AG04449 (cell line): ENCODE results near the gene CDC42EP1.
"Not testable (repeated sequence)": the region's sequence is repeated elsewhere in the genome, so short reads cannot be mapped to it uniquely, and the experiment has no call there.

Source experiments
- CTCF ChIA-PET: fragments of 350-600 bp; formaldehyde crosslinking; extraction: SDS; loops from one replicate; lab custom pipeline; 2021; ENCODE audit warnings: antibody characterized with exemption; lab: Yijun Ruan, JAX
- POLR2A ChIA-PET: fragments of 400-600, 350-600 bp; formaldehyde crosslinking; extraction: SDS; loops from one replicate; lab custom pipeline; 2020; ENCODE audit warnings: antibody characterized with exemption, inconsistent platforms; lab: Yijun Ruan, JAX
- DNase-seq: peaks from one replicate; pipeline ENCODE4 v3.0.0-alpha.2; 2010; ENCODE audit warnings: low read depth, low spot score
- H3K4me3 ChIP-seq: 2 replicates; pipeline ENCODE4 v1.5.1; 2011; ENCODE audit warnings: low read depth, mild to moderate bottlenecking, control low read depth, low read length
- CTCF ChIP-seq: IDR thresholded peaks from one replicate; pipeline ENCODE4 v1.5.1; 2011; ENCODE audit warnings: mild to moderate bottlenecking, moderate library complexity, low read length, control low read depth, inconsistent platforms; ENCODE audit not compliant: insufficient read depth; ENCODE audit errors: missing control alignments

The CDC42EP1 gene

GRCh38 chr22:37609240-37610152 lies 49.2 kb downstream of the CDC42EP1 start:
- POLR2A ChIA-PET: interaction anchor here (1.9 to 2.5 kb wide), 2 partner anchors 63 to 67 kb away, joined by 11 to 18 read pairs; partner anchors contain the start of gene LGALS1
- CTCF ChIA-PET: interaction anchor here (0.8 to 29.4 kb wide), 9 partner anchors 10 to 349 kb away, joined by 4 to 454 read pairs (median 14); partner anchors contain the start of gene SH3BP1
- no peak for TF ChIP-seq CTCF
- H3K4me3 ChIP-seq: peak overlapping the region; percentile 86
- no peak for DNase-seq

- POLR2A ChIA-PET: not testable (repeated sequence)
- CTCF ChIA-PET: interaction anchor here (1.8 to 29.4 kb wide), 8 partner anchors 10 to 71 kb away, joined by 9 to 454 read pairs (median 50); partner anchors contain the start of gene SH3BP1
Measured at GRCh38 chr22:37610153-37610475, 49.8 kb downstream of the CDC42EP1 start.

GRCh38 chr22:37610480-37611129 lies 50.3 kb downstream of the CDC42EP1 start:
- no peak for TF ChIP-seq CTCF
- DNase-seq: no peak
- POLR2A ChIA-PET: no interaction called here
- CTCF ChIA-PET: interaction anchor here (1.8 to 29.4 kb wide), 8 partner anchors 9 to 71 kb away, joined by 9 to 454 read pairs (median 50); partner anchors contain the start of gene SH3BP1
- no peak overlapping the region for H3K4me3 ChIP-seq

More at GRCh38 chr22:37610153-37610475, 49.8 kb downstream of the CDC42EP1 start:
- not testable (repeated sequence) for DNase-seq
- H3K4me3 ChIP-seq: peak overlapping the region; percentile 86

- POLR2A ChIA-PET: no interaction called here
- TF ChIP-seq CTCF: no peak
- DNase-seq: no peak
- H3K4me3 ChIP-seq: no peak overlapping the region
- CTCF ChIA-PET: interaction anchor here (1.1 to 29.4 kb wide), 6 partner anchors 9 to 70 kb away, joined by 6 to 454 read pairs (median 12); partner anchors contain the start of gene SH3BP1
Measured at GRCh38 chr22:37611207-37611606, 50.9 kb downstream of the CDC42EP1 start.

- POLR2A ChIA-PET: no interaction called here
- TF ChIP-seq CTCF: no peak
Measured at GRCh38 chr22:37616201-37617083, 56.2 kb downstream of the CDC42EP1 start.

GRCh38 chr22:37617431-37617830 lies 57.2 kb downstream of the CDC42EP1 start:
- DNase-seq: no peak
- no peak overlapping the region for H3K4me3 ChIP-seq
- TF ChIP-seq CTCF: no peak
- POLR2A ChIA-PET: interaction anchor here (0.6 kb wide), 1 partner anchor 10 kb away, joined by 3 read pairs; no protein-coding TSS in a partner anchor
- CTCF ChIA-PET: interaction anchor here (1.0 to 29.4 kb wide), 5 partner anchors 11 to 79 kb away, joined by 3 to 454 read pairs (median 9); partner anchors contain the start of gene SH3BP1

More at GRCh38 chr22:37616201-37617083, 56.2 kb downstream of the CDC42EP1 start:
- DNase-seq: no peak
- CTCF ChIA-PET: interaction anchor here (1.8 to 29.4 kb wide), 5 partner anchors 6 to 78 kb away, joined by 9 to 454 read pairs (median 9); partner anchors contain the start of gene SH3BP1
- no peak overlapping the region for H3K4me3 ChIP-seq
